ENCODE results near the gene UMODL1.

Gene UMODL1

DNA sequence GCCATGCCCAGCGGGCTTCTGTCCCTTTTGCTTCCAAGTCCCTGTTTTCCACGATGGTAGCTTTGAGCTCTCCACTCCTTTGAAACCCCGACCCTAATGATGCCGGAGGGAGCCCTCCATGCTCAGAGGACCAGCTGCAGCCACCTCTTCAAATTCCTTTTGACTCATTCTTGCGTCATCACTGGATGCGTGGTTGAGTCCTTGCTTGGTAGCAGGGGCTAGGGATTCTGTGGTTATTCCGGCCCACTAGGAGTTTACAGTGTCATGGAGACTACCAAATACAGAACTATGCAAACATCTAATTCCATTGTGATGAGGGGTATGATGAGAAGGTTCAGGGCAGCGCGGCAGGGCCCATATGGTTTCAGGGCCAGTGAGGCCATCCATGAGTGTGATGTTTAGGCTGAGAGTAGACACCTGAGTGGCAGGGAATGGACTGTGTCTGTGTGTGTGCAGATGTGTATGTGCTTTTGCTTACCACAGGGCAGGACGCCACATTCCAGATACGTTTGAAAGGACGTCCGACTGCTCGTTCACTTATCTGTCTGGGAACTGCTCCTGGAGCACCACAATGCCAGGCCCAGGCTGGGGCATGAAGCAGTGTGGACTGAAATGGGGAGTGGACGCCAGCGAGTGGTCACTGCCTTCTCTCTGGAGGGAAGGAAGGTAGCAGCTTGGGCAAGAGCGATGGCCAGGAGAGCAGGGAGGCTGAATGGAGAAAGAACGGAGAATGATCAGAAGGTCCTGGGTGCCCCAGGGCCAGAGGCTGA, 30.5 kb upstream of the UMODL1 start:
- DNase-seq: no peak

DNA sequence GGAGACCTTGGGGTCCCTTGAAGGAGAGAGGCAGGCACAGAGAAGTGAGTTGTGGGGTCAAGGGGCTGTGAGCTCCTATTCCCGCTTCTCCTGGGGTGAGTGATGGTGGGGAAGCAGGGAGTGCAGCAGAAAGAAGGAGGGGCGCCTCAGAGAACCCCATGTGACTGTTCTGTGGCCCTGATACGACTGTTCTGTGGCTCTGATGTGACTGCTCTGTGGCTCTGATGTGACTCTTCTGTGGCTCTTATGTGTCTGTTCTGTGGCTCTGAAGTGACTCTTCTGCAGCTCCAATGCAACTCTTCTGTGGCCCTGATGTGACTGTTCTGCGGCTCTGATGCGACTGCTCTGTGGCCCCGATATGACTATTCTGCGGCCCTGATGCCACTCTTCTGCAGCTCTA, 29.9 kb upstream of the UMODL1 start:
- no peak for DNase-seq

DNA sequence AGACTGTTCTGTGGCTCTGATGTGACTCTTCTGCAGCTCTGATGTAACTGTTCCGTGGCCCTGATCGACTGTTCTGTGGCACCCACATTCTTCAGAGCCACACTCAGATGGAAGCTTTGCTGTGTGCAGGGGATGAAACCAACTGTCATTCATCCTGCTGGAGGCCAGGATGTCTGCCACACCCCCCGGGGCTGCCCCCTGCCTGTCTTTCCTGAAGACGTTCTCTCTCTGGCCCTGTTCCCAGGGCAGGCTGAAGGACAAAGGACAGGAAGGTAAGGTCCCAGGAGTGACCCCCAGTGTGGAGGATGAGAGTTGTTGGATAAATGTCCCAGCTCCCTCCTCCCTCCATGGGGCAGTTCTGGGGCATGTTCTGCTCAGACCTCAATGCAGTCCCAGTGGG, 29.4 kb upstream of the UMODL1 start:
- no peak for DNase-seq

DNA sequence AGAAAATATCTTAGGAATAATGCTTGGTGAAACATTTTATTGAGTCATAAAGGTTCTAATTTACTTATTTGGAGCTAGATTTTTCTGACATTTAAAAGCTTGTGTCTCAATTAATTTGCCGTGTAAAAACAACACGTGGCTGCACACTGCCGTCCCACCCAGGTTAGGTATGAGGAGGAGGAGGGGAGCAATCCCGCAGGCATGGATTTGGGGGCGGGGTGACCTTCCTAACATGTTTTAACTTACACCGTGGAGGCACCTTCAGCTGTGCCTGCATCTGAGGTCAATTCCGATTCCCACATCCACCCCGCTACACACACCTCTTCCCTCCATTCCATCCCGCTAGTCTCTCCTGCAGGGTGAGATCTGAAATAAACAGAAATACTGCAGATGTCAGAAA, 28.5 kb upstream of the UMODL1 start:
- no peak for DNase-seq

DNA sequence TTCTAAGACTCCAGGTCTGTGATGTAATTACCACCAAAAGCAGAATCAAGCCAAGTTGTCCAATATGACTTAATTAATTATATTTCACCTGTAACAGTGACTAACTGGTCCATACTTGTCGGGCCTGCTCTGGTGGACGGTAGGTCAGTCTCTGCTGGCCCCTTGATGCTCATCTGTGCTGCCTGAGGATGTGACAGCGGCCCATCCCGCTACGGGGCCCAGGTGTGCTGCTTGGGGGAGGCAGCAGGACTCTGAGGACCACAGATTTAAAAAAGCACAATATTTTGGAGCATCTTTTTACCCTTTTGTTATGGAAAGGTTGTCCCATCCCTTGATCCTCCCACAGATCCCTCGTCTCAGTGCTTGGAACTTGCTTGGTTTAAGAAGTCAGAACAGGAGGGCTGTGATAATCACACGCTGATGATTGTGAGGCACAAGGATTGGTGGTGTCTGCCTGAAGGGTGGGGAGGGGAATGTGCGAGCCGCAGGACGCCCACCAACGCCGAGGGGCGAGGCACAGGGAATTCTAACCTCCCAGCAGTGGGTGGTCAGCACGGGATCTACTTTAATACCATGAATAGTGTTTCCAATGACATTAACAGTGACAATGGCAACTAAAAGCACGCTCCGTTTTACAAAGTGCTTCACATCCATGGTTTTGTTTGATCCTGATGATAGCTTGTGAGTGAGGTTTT, 27.8 kb upstream of the UMODL1 start:
- DNase-seq: no peak

DNA sequence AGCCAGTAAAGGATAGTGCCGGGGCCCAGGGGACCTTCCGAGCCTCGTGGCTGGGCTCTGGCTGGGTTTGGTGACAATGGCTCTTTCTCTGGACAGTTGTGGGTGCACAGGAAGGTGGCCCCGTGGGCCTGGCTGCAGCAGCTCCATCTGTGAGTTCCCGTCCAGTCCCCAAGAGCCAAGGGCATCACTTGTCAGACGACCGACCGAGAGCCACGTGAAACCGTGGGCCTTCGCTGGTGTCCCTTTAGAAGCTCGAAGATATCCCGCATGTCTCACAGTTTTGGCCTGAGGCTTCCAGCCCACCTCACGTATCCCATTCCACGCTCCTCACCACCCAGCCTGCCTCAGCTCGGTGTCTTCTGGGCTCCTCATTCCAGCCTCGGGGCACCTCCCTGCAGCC, 27.2 kb upstream of the UMODL1 start:
- no peak for DNase-seq

DNA sequence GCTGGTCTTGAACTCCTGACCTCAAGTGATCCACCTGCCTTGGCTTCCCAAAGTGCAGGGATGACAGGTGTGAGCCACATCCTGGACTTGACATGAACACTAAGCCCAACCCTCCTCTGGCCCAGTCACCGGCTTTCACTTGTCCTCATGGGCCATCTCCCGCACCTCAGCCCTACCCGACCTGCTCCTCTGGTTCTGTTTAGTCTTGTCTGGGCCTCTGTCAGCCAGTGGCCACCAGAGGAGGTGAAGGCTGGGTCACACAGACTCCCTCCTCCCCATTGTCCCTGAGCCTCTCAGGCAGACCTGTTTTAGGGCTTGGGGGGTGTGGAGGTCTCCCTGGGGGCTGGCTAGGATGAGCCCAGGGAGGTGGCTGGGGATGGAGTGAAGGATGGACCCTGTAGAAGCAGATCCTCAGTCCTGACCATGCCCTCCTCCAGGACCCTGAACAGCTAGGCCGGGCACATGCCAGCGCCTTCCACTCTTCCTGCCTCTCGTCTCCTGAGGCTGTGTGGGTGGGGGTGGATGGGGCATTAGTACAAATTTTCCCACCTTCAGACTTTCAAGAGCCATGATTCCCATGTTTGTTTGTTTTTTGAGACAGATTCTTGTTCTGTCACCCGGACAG, 26.1 kb upstream of the UMODL1 start:
- no peak for DNase-seq

DNA sequence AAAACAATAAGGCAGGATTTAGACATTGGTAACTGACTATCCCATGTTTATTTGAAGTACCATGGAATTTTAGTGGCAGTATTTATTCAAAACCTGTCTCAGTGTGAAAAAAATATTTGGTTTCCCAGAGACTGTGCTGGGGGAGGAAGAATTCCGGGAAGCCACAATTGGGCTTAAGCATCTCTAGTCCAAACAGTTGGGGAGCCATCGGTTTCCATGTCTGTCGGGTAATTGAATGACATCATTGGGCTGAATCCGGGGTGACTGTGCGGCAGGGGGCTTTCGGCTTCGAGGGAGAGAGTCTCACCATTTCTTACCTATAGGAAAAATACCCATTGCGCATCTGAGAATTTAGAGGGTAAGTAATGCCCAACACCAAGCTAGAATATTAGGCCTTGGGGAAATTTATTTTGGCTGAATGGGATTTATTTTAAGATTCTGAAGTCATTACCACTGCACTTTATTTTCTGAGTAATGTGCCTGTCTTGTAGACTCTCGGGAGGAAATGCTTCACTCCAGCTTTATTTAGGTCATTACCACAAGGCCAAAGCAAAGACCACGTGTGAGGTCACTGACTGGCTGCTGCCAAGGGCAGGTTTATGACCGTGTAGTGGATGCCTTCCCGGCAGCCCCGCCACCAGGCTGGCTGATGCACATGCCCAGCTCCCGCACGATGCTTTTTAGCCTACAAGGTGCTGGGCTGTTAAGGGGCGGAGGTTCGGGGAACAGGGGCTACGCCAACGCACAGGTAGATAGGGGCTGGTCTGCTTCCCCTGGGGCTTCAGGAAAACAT, 23.1 kb upstream of the UMODL1 start:
- no peak for DNase-seq

DNA sequence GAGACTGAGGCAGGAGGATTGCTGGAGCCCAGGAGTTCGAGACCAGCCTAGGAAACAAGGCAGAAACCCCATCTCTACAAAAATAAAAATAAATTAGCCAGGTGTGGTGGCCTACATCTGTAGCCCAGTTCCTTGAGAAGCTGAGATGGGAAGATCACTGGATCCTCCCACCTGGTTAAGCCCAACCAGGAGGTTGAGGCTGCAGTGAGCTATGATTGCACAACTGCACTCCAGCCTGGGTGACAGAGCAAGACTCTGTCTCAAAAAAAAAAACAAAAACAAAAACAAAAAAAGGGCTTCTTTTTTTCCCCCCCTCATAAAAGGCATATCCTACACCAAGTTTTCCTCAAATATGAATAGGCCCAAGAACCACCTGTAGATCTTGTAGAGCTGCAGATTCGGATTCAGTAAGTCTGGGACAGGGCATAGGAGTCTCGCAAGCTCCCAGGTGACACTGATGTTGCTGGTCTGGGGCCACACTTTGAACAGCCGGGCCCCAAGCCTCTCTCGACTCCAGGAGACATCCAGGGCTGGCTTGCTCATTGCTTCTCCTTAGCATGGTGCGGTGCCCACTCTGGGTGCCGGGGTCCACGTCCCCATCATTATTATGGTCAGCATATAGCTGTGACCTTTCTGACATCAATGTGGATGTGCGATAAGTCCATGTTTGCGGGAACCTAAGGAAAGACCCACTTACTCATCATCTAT, 22.1 kb upstream of the UMODL1 start:
- DNase-seq: no peak

DNA sequence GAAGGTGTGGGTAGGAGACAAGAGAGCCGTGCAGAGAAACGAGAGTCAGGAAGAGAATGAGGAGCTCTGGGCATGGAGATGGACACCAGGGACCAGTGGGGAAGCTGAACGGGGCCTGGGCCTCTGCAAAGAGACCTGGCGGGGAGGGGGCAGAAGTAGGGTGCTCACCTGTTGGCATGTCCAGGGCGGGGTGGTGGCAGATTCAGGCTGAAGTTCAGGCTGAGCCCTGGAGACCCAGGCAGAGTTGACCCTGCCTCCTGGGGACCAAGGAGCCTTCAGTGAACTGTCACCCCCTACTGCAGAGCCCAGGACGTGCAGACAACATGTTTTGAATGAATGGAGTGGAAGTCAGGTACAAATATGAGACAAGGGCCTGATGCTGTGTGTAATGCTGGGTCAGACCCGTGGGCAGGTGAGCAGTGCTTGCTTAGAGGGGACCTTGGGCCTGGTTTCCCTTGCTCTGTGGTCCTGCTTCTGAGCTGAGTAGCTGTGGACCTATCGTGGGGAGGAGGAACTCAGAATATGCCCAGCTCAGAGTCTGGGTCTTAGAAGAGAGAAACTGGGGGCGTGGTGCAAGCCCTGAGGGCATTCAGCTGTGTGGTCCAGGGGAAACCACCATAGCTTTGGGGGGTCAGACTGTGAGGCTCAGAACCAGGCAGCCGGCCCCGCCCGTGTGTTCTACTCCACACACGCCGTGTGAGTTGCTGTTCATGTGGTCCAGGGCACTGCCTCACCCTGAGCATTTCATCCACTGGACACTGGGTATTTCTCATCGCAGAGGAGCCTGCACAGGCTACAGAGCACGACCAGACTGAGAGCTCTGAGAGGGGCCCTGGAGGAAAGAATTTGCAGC, 21.3 kb upstream of the UMODL1 start:
- DNase-seq: no peak

DNA sequence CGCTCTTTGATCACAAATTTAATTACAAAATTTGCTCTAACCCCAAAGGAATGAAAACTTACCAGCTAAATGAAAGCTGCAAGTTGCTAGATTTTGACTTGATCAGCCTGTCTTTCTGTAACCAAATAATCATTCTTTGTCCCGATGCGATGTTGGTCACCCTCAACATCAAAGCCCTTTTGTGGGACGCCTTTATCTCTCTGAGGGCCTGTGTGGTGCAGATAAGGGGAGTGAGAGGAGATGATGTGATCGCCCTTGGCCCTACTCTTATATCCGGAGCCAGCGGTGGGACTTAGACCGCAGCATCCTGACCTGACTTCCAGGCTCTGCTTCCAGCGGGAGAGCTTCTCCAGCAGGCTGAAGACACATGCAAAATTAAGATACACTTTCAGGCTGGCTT, 19.3 kb upstream of the UMODL1 start:
- DNase-seq: no peak

DNA sequence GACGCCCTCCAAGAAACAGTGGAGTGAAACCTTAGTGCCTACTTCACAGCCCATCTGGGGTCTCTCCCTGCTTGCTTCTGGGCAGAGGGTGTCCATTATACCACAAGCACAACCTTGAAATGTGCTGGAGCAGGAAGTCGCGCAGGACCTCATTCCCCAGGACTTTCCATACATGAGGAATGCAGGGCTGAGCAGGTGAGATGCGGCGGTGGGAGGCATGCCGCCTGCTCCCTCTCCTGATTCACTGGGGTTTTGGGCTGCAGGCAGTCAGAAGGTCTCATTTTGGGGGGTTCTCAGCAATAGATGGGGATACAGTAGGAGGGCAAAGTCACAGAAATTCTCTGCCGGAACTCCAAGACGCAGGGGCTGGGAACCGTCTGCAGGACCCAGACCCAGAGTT, 15.7 kb upstream of the UMODL1 start:
- no peak for DNase-seq

DNA sequence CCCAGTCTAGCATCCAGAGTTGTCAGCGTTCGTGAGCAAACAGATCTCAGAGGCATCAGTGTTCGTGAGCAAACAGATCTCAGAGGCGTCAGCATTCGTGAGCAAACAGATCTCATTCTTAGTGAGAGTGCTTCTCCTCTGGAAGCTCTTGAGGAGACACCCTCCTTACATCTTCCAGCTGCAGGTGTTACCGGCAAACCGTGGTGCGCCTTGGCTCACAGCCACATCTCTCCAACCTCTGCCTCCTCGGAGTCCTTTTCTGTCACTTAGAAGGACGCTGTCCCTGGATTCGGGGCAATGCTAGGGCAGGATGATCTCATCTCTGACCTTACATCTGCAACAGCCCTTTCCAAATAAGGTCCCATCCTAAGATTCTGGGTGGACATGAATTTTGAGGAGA, 14.6 kb upstream of the UMODL1 start:
- DNase-seq: no peak

DNA sequence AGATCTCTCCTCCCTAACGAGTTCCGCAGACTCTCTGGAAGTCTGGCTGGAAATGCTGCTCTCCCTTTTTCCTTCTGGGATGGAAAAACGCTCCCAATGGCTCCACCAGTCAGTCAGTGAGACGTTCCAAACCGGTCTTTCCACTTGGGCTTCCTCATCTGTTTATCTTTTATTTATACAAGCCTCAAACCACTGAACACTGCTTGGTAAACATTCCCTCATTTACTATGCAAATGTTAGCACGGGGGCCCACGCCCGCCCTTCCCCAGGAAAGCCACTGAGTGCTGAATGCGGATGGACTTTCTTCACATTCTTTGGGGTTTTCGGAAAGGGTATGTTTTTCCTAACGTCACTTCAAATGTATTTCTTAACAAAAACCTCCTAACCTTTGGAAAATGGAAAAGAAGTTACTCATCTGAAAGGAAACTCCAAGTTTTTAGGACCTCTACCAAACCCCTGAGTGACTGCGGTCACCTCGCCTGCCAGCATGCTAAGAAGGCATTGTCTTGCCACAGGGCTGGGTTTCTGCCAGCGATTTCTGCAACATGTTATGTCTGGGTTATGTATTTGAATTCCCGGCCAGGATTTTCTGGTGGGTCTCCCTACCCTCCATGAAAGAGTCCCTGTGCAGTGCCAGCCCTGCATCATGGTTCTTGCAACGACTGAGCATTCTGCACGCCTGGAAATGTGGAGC, 14.0 kb upstream of the UMODL1 start:
- DNase-seq: no peak

DNA sequence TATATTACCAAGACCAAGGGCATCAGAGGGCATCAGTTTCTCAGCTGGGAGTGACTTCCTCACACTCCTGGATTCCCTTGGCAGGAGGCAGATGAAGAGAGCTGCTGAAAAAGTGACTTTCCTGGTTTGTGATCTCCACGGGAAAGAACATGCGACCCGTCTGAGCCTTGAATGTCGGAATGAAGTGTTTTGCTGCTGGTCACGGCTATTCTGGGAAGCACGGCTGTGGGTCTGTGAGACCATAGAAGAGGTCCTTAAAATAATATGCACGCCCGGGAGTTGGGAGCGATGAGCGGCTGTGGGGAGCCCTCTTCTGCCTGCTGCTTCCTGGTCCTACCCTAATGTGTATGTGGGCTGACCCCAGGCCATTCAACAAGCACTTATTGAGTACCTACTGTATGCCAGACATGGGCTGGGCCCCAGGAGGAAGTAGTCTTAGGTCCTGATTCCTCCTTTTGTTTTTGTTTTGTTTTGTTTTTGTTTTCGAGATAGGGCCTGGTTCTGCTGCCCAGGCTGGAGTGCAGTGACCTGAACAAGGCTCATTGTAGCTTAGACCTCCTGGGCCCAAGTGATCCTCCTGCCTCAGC, 13.2 kb upstream of the UMODL1 start:
- DNase-seq: no peak

DNA sequence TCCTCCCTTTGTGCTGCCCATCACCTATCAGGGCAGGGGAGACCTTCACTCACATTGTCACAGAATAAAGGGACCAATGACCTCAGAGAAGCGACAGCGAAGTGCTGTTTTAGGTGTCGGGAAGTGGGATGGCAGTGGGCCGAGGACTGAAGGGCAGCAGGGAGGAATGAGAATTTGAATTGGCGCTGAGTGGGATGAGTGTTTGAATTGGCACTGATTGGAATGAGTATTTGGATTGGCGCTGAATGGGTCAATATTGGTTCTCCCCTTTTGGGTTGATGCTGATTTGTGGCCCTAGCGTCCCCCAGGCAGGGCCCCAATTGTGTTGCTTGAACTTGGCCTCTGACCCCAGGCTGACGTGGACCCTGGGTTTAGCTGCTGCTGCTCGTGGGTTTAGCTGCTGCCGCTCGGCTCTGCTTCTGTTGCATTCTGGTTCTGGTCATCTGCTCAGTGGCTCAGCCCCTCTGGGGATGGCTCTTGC, 12.4 kb upstream of the UMODL1 start:
- no peak for DNase-seq

DNA sequence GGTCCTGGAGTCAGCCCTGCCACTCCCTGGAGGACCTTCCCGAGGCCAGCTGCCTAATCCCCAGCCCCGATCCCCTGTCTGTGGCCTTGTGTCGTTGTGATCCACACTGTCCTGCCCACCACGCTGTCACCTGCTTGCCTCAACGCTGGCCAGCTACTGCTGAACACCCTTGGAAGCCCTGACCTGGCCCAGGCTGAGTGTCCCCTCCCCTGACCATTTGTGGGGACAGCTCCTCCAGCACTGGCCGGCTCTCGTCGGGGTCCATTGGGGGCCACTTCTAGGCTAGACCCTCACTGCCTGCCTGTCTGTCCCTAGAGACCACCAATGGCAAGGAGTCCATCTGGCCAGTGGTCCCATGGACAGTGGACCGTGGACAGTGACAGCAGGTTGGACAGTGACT, 12.0 kb upstream of the UMODL1 start:
- DNase-seq: no peak

DNA sequence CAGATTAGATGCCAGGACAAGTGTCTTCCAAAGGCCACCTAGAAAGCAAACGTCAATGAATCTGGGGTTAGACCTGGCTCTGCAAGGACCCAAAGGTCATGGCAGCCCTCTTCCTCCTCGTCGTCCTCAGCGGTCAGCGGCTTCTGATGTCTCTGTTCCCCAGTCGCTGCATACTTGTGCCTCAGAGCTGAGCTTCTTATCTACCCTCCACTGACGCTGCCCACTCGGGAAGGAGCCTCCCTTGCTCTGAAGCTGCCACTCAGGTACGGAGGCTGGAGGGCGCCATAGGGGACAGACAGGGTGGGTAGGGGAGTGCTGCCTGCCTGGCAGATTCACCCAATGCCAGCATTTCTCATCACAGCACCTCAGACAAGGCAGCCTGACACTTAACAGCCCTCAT, 11.4 kb upstream of the UMODL1 start:
- no peak for DNase-seq

DNA sequence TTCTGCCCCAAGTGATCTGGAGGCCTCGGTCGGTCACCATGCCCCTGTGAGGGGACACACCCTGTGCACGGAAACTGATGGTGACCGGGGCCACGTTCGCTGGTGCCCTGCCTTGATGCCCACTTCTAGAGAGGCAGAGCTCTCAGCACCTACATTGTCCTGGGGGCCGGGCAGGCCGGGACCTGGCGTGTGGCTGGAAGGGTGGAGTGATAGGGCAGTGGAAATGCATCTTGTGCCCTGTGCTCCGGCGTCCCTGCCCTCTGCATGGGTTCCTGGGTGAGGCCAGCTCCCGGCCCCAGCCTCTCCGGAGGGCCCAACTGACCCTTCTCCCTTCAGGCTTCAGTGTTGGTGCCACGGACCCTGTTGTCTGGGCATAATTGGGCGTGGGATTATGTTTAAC, 11.0 kb upstream of the UMODL1 start:
- DNase-seq: no peak

DNA sequence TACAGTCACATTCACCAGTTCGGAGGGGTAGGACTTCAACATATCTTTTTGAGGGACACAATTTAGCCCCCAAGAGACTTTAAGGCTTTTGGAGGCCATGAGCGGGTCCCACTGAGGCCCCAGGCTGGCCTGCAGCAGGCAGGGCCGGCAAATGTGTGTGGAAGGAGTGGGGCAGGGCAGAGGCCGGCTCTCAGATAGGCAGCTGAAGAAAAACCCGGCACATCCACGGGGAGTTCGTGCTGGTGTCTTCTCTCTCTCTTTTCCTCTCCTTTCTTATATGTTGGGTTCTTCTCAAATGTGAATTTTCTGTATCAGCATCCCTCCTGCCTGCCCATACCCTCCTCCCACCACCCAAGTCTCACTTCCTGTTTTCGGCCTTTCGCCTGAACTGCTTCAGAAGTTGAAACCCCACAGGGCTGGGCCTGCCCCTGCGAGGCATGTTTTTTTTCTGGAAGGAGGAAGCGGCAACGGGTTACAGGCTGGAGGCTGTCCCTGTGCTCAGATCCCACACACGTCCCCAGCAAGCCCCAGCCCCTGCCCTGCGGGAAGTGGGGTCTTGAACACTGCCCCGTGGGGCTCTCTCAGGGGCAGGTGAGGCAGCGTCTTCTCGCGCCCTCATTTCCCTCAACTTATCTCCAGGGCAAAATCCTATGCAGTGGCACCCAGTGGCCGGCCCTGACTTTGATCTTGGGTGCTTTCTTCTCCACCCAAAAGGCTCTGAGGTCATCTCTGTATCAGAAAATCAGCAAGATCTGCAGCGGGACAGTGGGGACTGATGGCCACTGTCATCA, 9.7 kb upstream of the UMODL1 start:
- no peak for DNase-seq
